PFSK-1 (cell line): Measurements from ENCODE around the gene KRI1.

Experiments used
- FOXP2 ChIP-seq: optimal IDR thresholded peaks from 2 replicates; pipeline ENCODE3; 2011; ENCODE audit warnings: borderline replicate concordance, control low read depth, inconsistent platforms; ENCODE audit not compliant: insufficient read depth; ENCODE audit errors: extremely low read length, extremely low read depth
- POLR2AphosphoS5 ChIP-seq: IDR thresholded peaks from 2 replicates; pipeline ENCODE4 v1.6.1; 2012; ENCODE audit warnings: low read depth, mild to moderate bottlenecking, control low read depth, low read length, moderate library complexity
- REST ChIP-seq, 2 experiments: IDR thresholded peaks; 2 replicates each; pipeline versions ENCODE4 v1.6.1 to v1.8.0; 2011 to 2012; ENCODE audit warnings: low read depth in 2 of 2, low read length in 2 of 2, control low read depth in 1 of 2, inconsistent platforms in 1 of 2, mild to moderate bottlenecking in 1 of 2, moderate library complexity in 1 of 2; ENCODE audit not compliant: insufficient read depth in 1 of 2
- SIN3A ChIP-seq: IDR thresholded peaks from 2 replicates; pipeline ENCODE4 v1.6.1; 2012; ENCODE audit warnings: mild to moderate bottlenecking, low read length, moderate library complexity, borderline replicate concordance; ENCODE audit not compliant: insufficient read depth
- TAF1 ChIP-seq: IDR thresholded peaks from 2 replicates; pipeline ENCODE4 v1.6.1; 2012; ENCODE audit warnings: low read length, control low read depth, borderline replicate concordance; ENCODE audit not compliant: insufficient read depth

KRI1 gene

DNA sequence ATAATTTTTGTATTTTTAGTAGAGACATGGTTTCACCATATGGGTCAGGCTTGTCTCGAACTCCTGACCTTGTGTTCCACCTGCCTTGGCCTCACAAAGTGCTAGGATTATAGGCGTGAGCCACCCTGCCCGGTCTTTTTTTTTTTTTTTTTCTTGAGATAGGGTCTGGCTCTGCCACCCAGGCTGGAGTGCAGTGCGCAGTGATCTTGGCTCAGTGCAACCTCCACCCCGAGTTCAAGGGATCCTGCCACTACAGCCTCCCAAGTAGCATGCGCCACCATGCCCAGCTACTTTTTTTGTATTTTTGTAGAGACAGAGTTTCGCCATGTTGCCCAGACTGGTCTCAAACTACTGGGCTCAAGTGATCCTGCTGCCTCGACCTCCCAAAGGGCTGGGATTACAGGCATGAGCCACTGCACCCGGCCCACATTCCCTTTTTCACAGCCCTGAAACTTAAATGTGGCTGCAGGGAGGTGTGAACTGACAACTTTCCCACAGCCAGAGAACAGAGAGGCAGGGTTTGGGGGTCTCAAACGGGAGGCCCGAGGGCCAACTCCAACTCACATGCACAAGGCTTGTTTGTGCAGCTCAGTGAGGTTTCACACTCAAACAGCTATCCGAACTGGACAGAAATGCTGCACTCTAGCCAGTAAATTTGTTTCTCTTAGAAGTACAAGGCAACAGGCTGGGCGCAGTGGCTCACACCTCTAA, 44.2 kb downstream of the KRI1 start:
- TF ChIP-seq SIN3A (no peak), TAF1 (no peak), FOXP2 (no peak), REST (IDR thresholded peaks at IDR 0.05; ENCODE audit: insufficient read depth in 1 of 2, low read depth in 2 of 2, low read length in 2 of 2) (no peak), POLR2AphosphoS5 (no peak)

DNA sequence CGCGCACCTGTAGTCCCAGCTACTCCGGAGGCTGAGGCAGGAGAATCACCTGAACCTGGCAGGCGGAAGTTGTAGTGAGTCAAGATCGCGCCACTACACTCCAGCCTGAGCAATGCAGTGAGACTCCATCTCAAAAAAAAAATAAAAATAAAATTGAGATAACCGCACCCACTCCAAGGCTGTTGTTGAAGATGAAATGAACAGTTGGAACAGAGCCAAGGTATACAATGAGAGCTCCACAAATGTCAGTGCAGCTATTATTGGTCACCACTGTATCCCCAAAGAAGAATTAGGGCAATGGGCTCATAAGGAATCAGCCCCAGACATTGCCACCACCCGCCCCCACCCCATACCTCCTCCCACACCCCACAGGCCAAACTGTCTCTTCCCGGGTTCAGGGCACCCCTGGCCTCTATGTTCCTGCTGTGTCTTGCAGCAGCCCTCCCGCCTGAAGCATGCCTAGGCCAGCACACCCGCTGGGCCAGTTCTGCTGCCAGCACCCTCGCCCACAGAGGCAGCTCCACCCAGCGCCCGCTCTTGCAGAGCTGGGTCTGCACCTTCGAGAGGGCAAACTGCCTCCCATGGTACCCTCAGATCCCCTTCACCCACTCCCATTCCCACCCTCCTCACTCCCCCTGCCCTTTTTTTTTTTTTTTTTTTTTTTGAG, 45.0 kb downstream of the KRI1 start:
- TF ChIP-seq POLR2AphosphoS5: no peak
- TF ChIP-seq SIN3A: no peak
- no peak for TF ChIP-seq TAF1
- no peak for TF ChIP-seq REST (IDR thresholded peaks at IDR 0.05; ENCODE audit: insufficient read depth in 1 of 2, low read depth in 2 of 2, low read length in 2 of 2)
- TF ChIP-seq FOXP2: no peak

DNA sequence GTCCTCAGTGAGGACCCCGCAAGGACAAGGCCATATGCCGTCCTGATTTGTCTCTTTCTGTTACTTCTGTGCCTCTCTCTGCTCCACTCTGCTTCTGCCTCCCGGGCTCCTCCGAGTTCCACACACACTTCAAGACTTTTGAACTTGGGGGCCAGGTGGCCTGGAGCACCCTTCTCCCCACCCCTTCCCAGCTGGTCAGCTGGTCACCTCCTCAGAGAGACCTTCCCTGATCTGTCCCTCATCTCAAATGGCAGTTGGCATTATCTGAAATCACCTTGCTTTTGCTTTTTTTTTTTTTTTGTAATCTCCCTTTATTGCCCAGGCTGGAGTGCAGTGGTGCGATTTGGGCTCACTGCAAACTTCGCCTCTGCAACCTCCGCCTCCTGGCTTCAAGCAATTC, 46.4 kb downstream of the KRI1 start:
- TF ChIP-seq POLR2AphosphoS5 (no peak), FOXP2 (no peak), REST (IDR thresholded peaks at IDR 0.05; ENCODE audit: insufficient read depth in 1 of 2, low read depth in 2 of 2, low read length in 2 of 2) (no peak), SIN3A (no peak), TAF1 (no peak)

GRCh38 chr19:10518444-10519361, 47.1 kb downstream of the KRI1 start:
- TF ChIP-seq POLR2AphosphoS5 (0 out of 2 replicates have a peak, but pooled peaks have one; percentile 2), FOXP2 (no peak), SIN3A (peak; percentile 3; the same call in 1 of the 2 replicates), TAF1 (no peak), REST (IDR thresholded peaks at IDR 0.05; ENCODE audit: insufficient read depth in 1 of 2, low read depth in 2 of 2, low read length in 2 of 2) (no peak)
